HG03460 (cell line): Measurements from ENCODE around the gene MSL1.
A peak's percentile ranks its signal among the peaks of the same experiment; 100 is the strongest.

Experiments used
- ATAC-seq: cut with Tn5 transposase; IDR thresholded peaks from one replicate; pipeline ENCODE4 v1.9.1; 2021; ENCODE audit not compliant: unreplicated experiment

Gene MSL1

GRCh38 chr17:40104594-40105486 lies 16.9 kb upstream of the MSL1 start:
- ATAC-seq = no peak

- ATAC-seq = no peak
These were observed 15.7 kb upstream of the MSL1 start for GRCh38 chr17:40105861-40106759.

GRCh38 chr17:40106760-40107521 lies 14.8 kb upstream of the MSL1 start:
- ATAC-seq = no peak

- no peak for ATAC-seq
These were observed 14.1 kb upstream of the MSL1 start for GRCh38 chr17:40107522-40108174.

GRCh38 chr17:40108970-40109824 lies 12.6 kb upstream of the MSL1 start:
- no peak for ATAC-seq

- no peak for ATAC-seq
These were observed 11.5 kb upstream of the MSL1 start for GRCh38 chr17:40110026-40110845.

- ATAC-seq = no peak
These were observed 10.3 kb upstream of the MSL1 start for GRCh38 chr17:40111221-40112128.

GRCh38 chr17:40112191-40112711 lies 9.5 kb upstream of the MSL1 start:
- no peak for ATAC-seq

- ATAC-seq = no peak
These were observed 9.1 kb upstream of the MSL1 start for GRCh38 chr17:40112718-40113109.

GRCh38 chr17:40113110-40113906 lies 8.5 kb upstream of the MSL1 start:
- peak; percentile 86 for ATAC-seq

- ATAC-seq = no peak
These were observed 7.9 kb upstream of the MSL1 start for GRCh38 chr17:40113907-40114245.

GRCh38 chr17:40115101-40115436 lies 6.7 kb upstream of the MSL1 start:
- no peak for ATAC-seq

- ATAC-seq = peak; percentile 24
These were observed 596 bp downstream of the MSL1 start for GRCh38 chr17:40122136-40122998.

- ATAC-seq = no peak
These were observed 1.4 kb downstream of the MSL1 start for GRCh38 chr17:40122999-40123810.

GRCh38 chr17:40123811-40124114 lies 2.0 kb downstream of the MSL1 start:
- ATAC-seq = no peak
